ENCODE data around the gene MGA.

MGA gene

DNA sequence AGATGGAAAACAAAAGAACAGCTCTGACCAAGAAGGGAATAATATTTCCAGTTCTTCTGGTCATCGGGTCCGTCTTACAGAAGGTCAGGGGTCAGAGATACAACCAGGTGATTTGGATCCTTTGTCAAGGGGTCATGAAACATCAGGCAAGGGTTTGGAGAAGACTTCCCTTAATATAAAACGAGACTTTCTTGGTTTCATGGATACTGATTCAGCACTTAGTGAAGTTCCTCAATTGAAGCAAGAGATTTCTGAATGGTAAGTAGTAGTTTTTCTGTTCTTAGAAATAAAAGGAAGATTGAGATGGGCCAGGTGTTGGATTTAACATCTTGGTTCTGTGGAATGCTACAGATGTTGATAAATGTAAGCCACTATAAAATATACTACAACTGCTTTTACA, 9.5 kb downstream of the MGA start:
- Histone ChIP-seq H3K27me3 (ENCODE audit: control insufficient read depth in 3 of 3, insufficient read depth in 3 of 3, low read depth in 1 of 3, low read length in 3 of 3) (no peaks in the 10 kb centered on the region), H3K9ac (ENCODE audit: low read depth, low read length, poor library complexity) (no peak overlapping the region), H2BK15ac (ENCODE audit: low read length) (no peak overlapping the region), H2BK12ac (ENCODE audit: low read length) (no peak overlapping the region), H3K4ac (ENCODE audit: low read length) (no peak overlapping the region), H3K4me1 (ENCODE audit: control insufficient read depth in 2 of 2, insufficient read depth in 1 of 2, low read depth in 1 of 2, low read length in 2 of 2) (no peaks in the 10 kb centered on the region), H3K4me3 (ENCODE audit: low read length in 2 of 2) (no peak overlapping the region), H3K36me3 (replicated peaks in 1 of 2; ENCODE audit: control insufficient read depth in 2 of 2, insufficient read depth in 2 of 2, low read length in 2 of 2) (peaks cover 5 to 29% of the 10 kb centered on the region in 2 donors), H3K27ac (replicated peaks; ENCODE audit: low read length) (no peak overlapping the region), H3K79me1 (ENCODE audit: low read depth, low read length) (peaks cover 7% of the 10 kb centered on the region), H2AFZ (ENCODE audit: low read length) (no peak overlapping the region), H2BK120ac (ENCODE audit: low read depth, low read length) (no peak overlapping the region), H3K14ac (ENCODE audit: low read length) (no peak overlapping the region), H4K8ac (ENCODE audit: low read depth, low read length) (no peak overlapping the region), H2BK5ac (ENCODE audit: low read length) (no peak overlapping the region), H2AK5ac (ENCODE audit: low read depth, low read length) (no peak overlapping the region), H3K9me3 (replicated peaks in 1 of 2; ENCODE audit: control insufficient read depth in 2 of 2, insufficient read depth in 1 of 2, low read depth in 1 of 2, low read length in 2 of 2) (no peaks in the 10 kb centered on the region), H3K18ac (ENCODE audit: low read length) (no peak overlapping the region), H4K91ac (ENCODE audit: low read depth, low read length, poor library complexity) (no peak overlapping the region), H3K23ac (ENCODE audit: low read depth, low read length, poor library complexity) (no peak overlapping the region), H3K4me2 (ENCODE audit: insufficient read depth, low read length, poor library complexity, severe bottlenecking) (no peak overlapping the region)
- whole genome bisulfite sequencing, 2 donors (ENCODE audit: extremely low coverage in 2 of 2, insufficient read length in 2 of 2, insufficient replicate concordance in 1 of 2), result no CpG with 5 or more reads among the region's 3 CpGs
- DNase-seq (ENCODE audit: low spot score), result no peak

DNA sequence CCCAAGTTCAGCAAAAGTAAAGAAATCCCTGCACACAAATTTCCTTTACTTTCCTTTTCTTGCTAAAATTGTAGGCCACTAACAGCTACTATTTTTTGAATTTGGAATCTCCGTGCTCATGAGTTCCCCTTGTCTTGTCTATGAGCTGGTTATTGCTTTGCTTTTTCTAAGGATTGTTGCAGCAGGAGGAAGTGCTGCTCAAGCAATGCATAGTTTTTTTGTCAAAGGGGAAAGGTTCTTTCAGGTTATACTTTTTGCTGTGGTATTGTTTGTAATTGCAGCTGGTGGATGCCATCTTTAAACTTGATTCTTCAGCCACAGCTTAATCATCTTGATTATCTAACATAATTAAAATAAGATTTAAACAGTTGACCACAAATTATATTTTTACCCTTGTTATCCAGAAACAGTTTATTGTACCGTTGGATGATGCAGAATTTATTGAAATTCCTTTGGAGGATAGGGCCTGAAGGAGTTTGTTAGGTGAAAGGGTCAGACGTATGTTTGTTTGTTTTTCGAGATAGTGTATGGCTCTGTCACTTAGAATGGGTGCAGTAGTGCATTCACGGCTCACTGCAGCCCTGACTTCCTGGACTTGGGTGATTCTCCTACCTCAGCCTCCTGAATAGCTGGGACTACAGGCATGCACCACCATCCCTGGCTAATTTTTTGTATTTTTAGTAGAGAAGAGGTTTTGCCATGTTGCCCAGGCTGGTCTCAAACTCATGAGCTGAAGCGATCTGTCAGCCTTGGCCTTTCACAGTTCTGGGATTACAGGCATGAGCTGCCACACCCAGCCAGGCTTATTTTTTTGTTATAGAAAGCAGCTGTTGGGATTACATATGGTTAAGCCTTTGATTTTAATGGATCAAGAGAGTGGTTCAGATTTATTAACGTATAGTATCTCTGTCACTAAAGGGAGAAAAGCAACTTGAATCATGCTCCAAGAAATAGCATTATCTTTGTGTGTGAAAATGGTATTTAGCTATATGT, 11.7 kb downstream of the MGA start:
- Histone ChIP-seq H4K91ac (ENCODE audit: low read depth, low read length, poor library complexity) (no peak overlapping the region), H3K4ac (ENCODE audit: low read length) (no peak overlapping the region), H3K79me1 (ENCODE audit: low read depth, low read length) (peaks cover 11% of the 10 kb centered on the region), H3K23ac (ENCODE audit: low read depth, low read length, poor library complexity) (no peak overlapping the region), H3K4me2 (ENCODE audit: insufficient read depth, low read length, poor library complexity, severe bottlenecking) (no peak overlapping the region), H3K27ac (replicated peaks; ENCODE audit: low read length) (no peak overlapping the region), H3K4me3 (ENCODE audit: low read length in 2 of 2) (no peak overlapping the region), H2BK5ac (ENCODE audit: low read length) (no peak overlapping the region), H2BK120ac (ENCODE audit: low read depth, low read length) (no peak overlapping the region), H3K14ac (ENCODE audit: low read length) (no peak overlapping the region), H3K9me3 (replicated peaks in 1 of 2; ENCODE audit: control insufficient read depth in 2 of 2, insufficient read depth in 1 of 2, low read depth in 1 of 2, low read length in 2 of 2) (no peaks in the 10 kb centered on the region), H3K18ac (ENCODE audit: low read length) (no peak overlapping the region), H4K8ac (ENCODE audit: low read depth, low read length) (no peak overlapping the region), H2BK12ac (ENCODE audit: low read length) (no peak overlapping the region), H3K27me3 (ENCODE audit: control insufficient read depth in 3 of 3, insufficient read depth in 3 of 3, low read depth in 1 of 3, low read length in 3 of 3) (no peaks in the 10 kb centered on the region), H2AK5ac (ENCODE audit: low read depth, low read length) (no peak overlapping the region), H3K36me3 (replicated peaks in 1 of 2; ENCODE audit: control insufficient read depth in 2 of 2, insufficient read depth in 2 of 2, low read length in 2 of 2) (peaks cover 5 to 32% of the 10 kb centered on the region in 2 donors), H2AFZ (ENCODE audit: low read length) (no peak overlapping the region), H2BK15ac (ENCODE audit: low read length) (no peak overlapping the region), H3K9ac (ENCODE audit: low read depth, low read length, poor library complexity) (no peak overlapping the region), H3K4me1 (ENCODE audit: control insufficient read depth in 2 of 2, insufficient read depth in 1 of 2, low read depth in 1 of 2, low read length in 2 of 2) (no peaks in the 10 kb centered on the region)
- no peak for DNase-seq (ENCODE audit: low spot score)
- 100% methylated on average over 2 of the region's 7 CpGs; no CpG with 5 or more reads in 1 of the 2 donors for WGBS, 2 donors (ENCODE audit: extremely low coverage in 2 of 2, insufficient read length in 2 of 2, insufficient replicate concordance in 1 of 2)

GRCh38 chr15:41675337-41675736, 15.1 kb downstream of the MGA start:
- no peak overlapping the region for H2AFZ ChIP-seq (ENCODE audit: low read length)
- no peaks in the 10 kb centered on the region for H3K9me3 ChIP-seq (replicated peaks in 1 of 2; ENCODE audit: control insufficient read depth in 2 of 2, insufficient read depth in 1 of 2, low read depth in 1 of 2, low read length in 2 of 2)
- DNase-seq (ENCODE audit: low spot score), result no peak
- H2BK15ac ChIP-seq (ENCODE audit: low read length), result no peak overlapping the region
- H3K36me3 ChIP-seq (replicated peaks in 1 of 2; ENCODE audit: control insufficient read depth in 2 of 2, insufficient read depth in 2 of 2, low read length in 2 of 2), result peaks cover 0 to 18% of the 10 kb centered on the region in 2 donors
- no peak overlapping the region for H3K9ac ChIP-seq (ENCODE audit: low read depth, low read length, poor library complexity)
- no peak overlapping the region for H4K8ac ChIP-seq (ENCODE audit: low read depth, low read length)
- no peak overlapping the region for H3K4ac ChIP-seq (ENCODE audit: low read length)
- no CpG with 5 or more reads among the region's 4 CpGs for WGBS, 2 donors (ENCODE audit: extremely low coverage in 2 of 2, insufficient read length in 2 of 2, insufficient replicate concordance in 1 of 2)
- H2AK5ac ChIP-seq (ENCODE audit: low read depth, low read length), result no peak overlapping the region
- H3K4me2 ChIP-seq (ENCODE audit: insufficient read depth, low read length, poor library complexity, severe bottlenecking), result no peak overlapping the region
- no peak overlapping the region for H2BK12ac ChIP-seq (ENCODE audit: low read length)
- H3K79me1 ChIP-seq (ENCODE audit: low read depth, low read length), result peaks cover 7% of the 10 kb centered on the region
- no peak overlapping the region for H3K14ac ChIP-seq (ENCODE audit: low read length)
- H3K4me1 ChIP-seq (ENCODE audit: control insufficient read depth in 2 of 2, insufficient read depth in 1 of 2, low read depth in 1 of 2, low read length in 2 of 2), result no peaks in the 10 kb centered on the region
- no peak overlapping the region for H4K91ac ChIP-seq (ENCODE audit: low read depth, low read length, poor library complexity)
- H3K4me3 ChIP-seq (ENCODE audit: low read length in 2 of 2), result no peak overlapping the region
- no peak overlapping the region for H3K18ac ChIP-seq (ENCODE audit: low read length)
- no peak overlapping the region for H2BK5ac ChIP-seq (ENCODE audit: low read length)
- no peak overlapping the region for H2BK120ac ChIP-seq (ENCODE audit: low read depth, low read length)
- H3K27me3 ChIP-seq (ENCODE audit: control insufficient read depth in 3 of 3, insufficient read depth in 3 of 3, low read depth in 1 of 3, low read length in 3 of 3), result no peaks in the 10 kb centered on the region
- H3K23ac ChIP-seq (ENCODE audit: low read depth, low read length, poor library complexity), result no peak overlapping the region
- no peak overlapping the region for H3K27ac ChIP-seq (replicated peaks; ENCODE audit: low read length)

DNA sequence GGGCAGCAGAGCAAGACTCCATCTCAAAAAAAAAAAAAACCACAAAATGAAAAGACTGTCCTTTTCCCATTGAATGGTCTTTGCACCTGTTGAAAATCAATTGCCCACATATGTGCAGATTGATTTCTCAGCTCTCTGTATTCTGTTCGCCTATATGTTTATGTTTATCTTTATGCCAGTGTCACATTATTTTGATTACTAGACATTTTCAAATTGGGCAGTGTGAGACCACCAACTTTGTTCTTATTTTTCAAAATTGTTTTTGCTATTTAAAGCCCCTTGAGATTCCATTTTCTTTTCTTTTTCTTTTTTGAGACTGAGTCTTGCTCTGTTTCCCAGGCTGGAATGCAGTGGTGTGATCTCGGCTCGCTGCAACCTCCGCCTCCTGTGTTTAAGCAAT, 18.5 kb downstream of the MGA start:
- Histone ChIP-seq H2BK120ac (ENCODE audit: low read depth, low read length) (no peak overlapping the region), H2BK5ac (ENCODE audit: low read length) (no peak overlapping the region), H3K4me2 (ENCODE audit: insufficient read depth, low read length, poor library complexity, severe bottlenecking) (no peak overlapping the region), H3K27me3 (ENCODE audit: control insufficient read depth in 3 of 3, insufficient read depth in 3 of 3, low read depth in 1 of 3, low read length in 3 of 3) (no peaks in the 10 kb centered on the region), H3K4me1 (ENCODE audit: control insufficient read depth in 2 of 2, insufficient read depth in 1 of 2, low read depth in 1 of 2, low read length in 2 of 2) (no peaks in the 10 kb centered on the region), H3K18ac (ENCODE audit: low read length) (no peak overlapping the region), H3K14ac (ENCODE audit: low read length) (no peak overlapping the region), H3K79me1 (ENCODE audit: low read depth, low read length) (peaks cover 4% of the 10 kb centered on the region), H3K36me3 (replicated peaks in 1 of 2; ENCODE audit: control insufficient read depth in 2 of 2, insufficient read depth in 2 of 2, low read length in 2 of 2) (peaks cover 0 to 20% of the 10 kb centered on the region in 2 donors), H3K4me3 (ENCODE audit: low read length in 2 of 2) (no peak overlapping the region), H4K8ac (ENCODE audit: low read depth, low read length) (no peak overlapping the region), H3K27ac (replicated peaks; ENCODE audit: low read length) (no peak overlapping the region), H3K4ac (ENCODE audit: low read length) (no peak overlapping the region), H2AFZ (ENCODE audit: low read length) (no peak overlapping the region), H3K23ac (ENCODE audit: low read depth, low read length, poor library complexity) (no peak overlapping the region), H4K91ac (ENCODE audit: low read depth, low read length, poor library complexity) (no peak overlapping the region), H2BK15ac (ENCODE audit: low read length) (no peak overlapping the region), H2BK12ac (ENCODE audit: low read length) (no peak overlapping the region), H2AK5ac (ENCODE audit: low read depth, low read length) (no peak overlapping the region), H3K9ac (ENCODE audit: low read depth, low read length, poor library complexity) (no peak overlapping the region), H3K9me3 (replicated peaks in 1 of 2; ENCODE audit: control insufficient read depth in 2 of 2, insufficient read depth in 1 of 2, low read depth in 1 of 2, low read length in 2 of 2) (no peaks in the 10 kb centered on the region)
- no peak for DNase-seq (ENCODE audit: low spot score)
- WGBS, 2 donors (ENCODE audit: extremely low coverage in 2 of 2, insufficient read length in 2 of 2, insufficient replicate concordance in 1 of 2), result no CpG with 5 or more reads among the region's 4 CpGs

All from neuronal stem cell (in vitro differentiated cells).